SK-N-SH treated with all-trans-retinoic acid at 6 μM for 48 hours (cell line): ENCODE results near the gene DGKZ.

ENCODE experiments used
- ATAC-seq: fragments of 200-7000 bp; cut with Tn5 transposase; 3 replicates; pipeline ENCODE4 v1.9.1; 2020; ENCODE audit warnings: mild to moderate bottlenecking, moderate library complexity
- CSDC2 ChIP-seq: fragments of 250-450 bp; sonication (Bioruptor Pico); IDR thresholded peaks from 2 replicates; pipeline ENCODE4 v1.5.0; 2020; ENCODE audit warnings: mild to moderate bottlenecking, moderate library complexity
- ESRRG ChIP-seq: fragments of 250-450 bp; sonication (Bioruptor Pico); IDR thresholded peaks from 2 replicates; pipeline ENCODE4 v1.6.1; 2021; ENCODE audit warnings: mild to moderate bottlenecking
- GLIS3 ChIP-seq: fragments of 250-450 bp; sonication (Bioruptor Pico); IDR thresholded peaks from 2 replicates; pipeline ENCODE4 v1.5.0; 2020; ENCODE audit warnings: mild to moderate bottlenecking, moderate library complexity
- ISL1 ChIP-seq: fragments of 250-450 bp; sonication (Bioruptor Pico); IDR thresholded peaks from 2 replicates; pipeline ENCODE4 v2.1.2; 2022; ENCODE audit warnings: mild to moderate bottlenecking, moderate library complexity
- OSR1 ChIP-seq: fragments of 250-450 bp; sonication (Bioruptor Pico); IDR thresholded peaks from 2 replicates; pipeline ENCODE4 v1.8.0; 2022; ENCODE audit warnings: moderate library complexity, mild to moderate bottlenecking, inconsistent platforms
- PPARA ChIP-seq: fragments of 250-450 bp; sonication (Bioruptor Pico); IDR thresholded peaks from 2 replicates; pipeline ENCODE4 v1.5.0; 2020; ENCODE audit warnings: mild to moderate bottlenecking, borderline replicate concordance
- RARB ChIP-seq: fragments of 250-450 bp; sonication (Bioruptor Pico); IDR thresholded peaks from 2 replicates; pipeline ENCODE4 v1.8.0; 2021; ENCODE audit warnings: mild to moderate bottlenecking, moderate library complexity
- SNAI2 ChIP-seq: fragments of 250-450 bp; sonication (Bioruptor Pico); IDR thresholded peaks from 2 replicates; pipeline ENCODE4 v1.5.0; 2020; ENCODE audit warnings: mild to moderate bottlenecking, moderate library complexity
- TCF4 ChIP-seq: fragments of 250-450 bp; sonication (Bioruptor Pico); IDR thresholded peaks from 2 replicates; pipeline ENCODE4 v1.8.0; 2021; ENCODE audit warnings: mild to moderate bottlenecking, moderate library complexity, borderline replicate concordance
- TOX ChIP-seq: fragments of 250-450 bp; sonication (Bioruptor Pico); IDR thresholded peaks from 2 replicates; pipeline ENCODE4 v1.8.0; 2021; ENCODE audit warnings: mild to moderate bottlenecking, moderate library complexity, borderline replicate concordance
- ZC3H10 ChIP-seq: fragments of 250-450 bp; sonication (Bioruptor Pico); IDR thresholded peaks from 2 replicates; pipeline ENCODE4 v1.5.1; 2021; ENCODE audit warnings: mild to moderate bottlenecking, moderate library complexity
- ZFP3 ChIP-seq: fragments of 250-450 bp; sonication (Bioruptor Pico); IDR thresholded peaks from 2 replicates; pipeline ENCODE4 v1.5.0; 2020; ENCODE audit warnings: mild to moderate bottlenecking, moderate library complexity
- ZFP30 ChIP-seq: fragments of 450-650 bp; formaldehyde crosslinking; IDR thresholded peaks from 2 replicates; pipeline ENCODE4 v1.5.0; 2022; ENCODE audit warnings: mild to moderate bottlenecking, moderate library complexity
- ZNF565 ChIP-seq: fragments of 450-650 bp; formaldehyde crosslinking; conservative IDR thresholded peaks from 2 replicates; pipeline ENCODE4 v1.5.0; 2020; ENCODE audit warnings: low read depth, mild to moderate bottlenecking, moderate library complexity
- TF ChIP-seq, protein P1 (sequence below): fragments of 250-450 bp; sonication (Bioruptor Pico); IDR thresholded peaks from 2 replicates; pipeline ENCODE4 v1.8.0; 2020; ENCODE audit warnings: mild to moderate bottlenecking, moderate library complexity, borderline replicate concordance
- TF ChIP-seq, protein P2 (sequence below): fragments of 250-450 bp; sonication (Bioruptor Pico); IDR thresholded peaks from 2 replicates; pipeline ENCODE4 v1.5.0; 2020; ENCODE audit warnings: mild to moderate bottlenecking, moderate library complexity
- TF ChIP-seq, protein P3 (sequence below): fragments of 250-450 bp; sonication (Bioruptor Pico); IDR thresholded peaks from 2 replicates; pipeline ENCODE4 v1.8.0; 2021; ENCODE audit warnings: low read depth, mild to moderate bottlenecking, moderate library complexity, borderline replicate concordance
- TF ChIP-seq, protein P4 (sequence below): fragments of 250-450 bp; sonication (Bioruptor Pico); IDR thresholded peaks from 2 replicates; pipeline ENCODE4 v1.5.1; 2020; ENCODE audit warnings: low read depth, mild to moderate bottlenecking, moderate library complexity
- TF ChIP-seq, protein P5 (sequence below): fragments of 250-450 bp; sonication (Bioruptor Pico); IDR thresholded peaks from 2 replicates; pipeline ENCODE4 v1.5.1; 2021; ENCODE audit warnings: mild to moderate bottlenecking, moderate library complexity

The DGKZ gene

DNA sequence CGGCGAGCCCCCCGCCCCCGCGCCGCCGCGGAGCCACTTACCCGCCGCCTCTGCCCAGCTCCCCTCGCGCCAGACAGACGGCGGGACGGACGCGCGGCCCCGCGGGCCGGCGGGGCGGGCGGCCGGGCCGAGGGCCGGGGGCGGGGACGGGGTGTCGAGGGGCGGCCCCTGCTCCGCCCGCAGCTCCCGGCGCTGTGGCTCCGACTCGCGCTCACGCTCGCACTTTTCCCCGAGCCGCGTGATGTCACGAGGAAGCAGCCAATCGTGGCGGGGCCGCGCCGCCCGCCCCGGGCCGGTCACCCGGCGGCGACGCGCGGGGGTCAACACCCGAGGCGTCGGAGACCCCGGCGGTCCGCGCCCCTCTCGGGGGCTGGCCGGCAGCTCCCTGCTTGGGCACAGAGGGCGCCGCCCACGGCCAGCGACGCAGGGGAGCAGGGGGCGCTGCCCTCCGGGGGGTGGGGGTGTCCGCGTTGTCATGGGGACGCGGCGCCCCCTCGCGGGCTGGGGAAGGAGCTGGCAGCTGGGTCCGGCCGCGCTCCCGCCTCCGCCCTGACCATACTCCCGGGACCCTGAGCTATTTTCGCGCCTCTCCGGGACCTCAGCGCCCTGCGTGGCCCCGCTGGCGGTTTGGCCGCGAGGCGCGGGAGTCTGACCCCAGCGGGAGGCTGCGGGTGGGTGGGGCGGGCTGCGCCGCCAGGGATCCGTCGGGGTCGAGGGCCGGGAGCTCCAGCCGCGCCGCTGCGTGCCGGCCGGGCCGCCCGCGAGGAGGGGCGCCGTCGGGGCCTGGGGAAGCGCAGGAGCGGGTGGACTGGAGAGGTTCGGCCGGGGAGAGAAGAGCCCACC is 44.5 kb downstream of the DGKZ start, which contains the start of gene CHRM4:
CHRM4 (minus strand) TSS at position 199 of the 843 bp plus-strand sequence. CDS start 5,219 bp downstream, outside the sequence.
- TF ChIP-seq ESRRG (no peak), CSDC2 (CRISPR knock-in tag) (no peak), GLIS3 (no peak), PPARA (CRISPR knock-in tag) (no peak), TOX (no peak), TCF4 (CRISPR knock-in tag) (no peak), RARB (CRISPR knock-in tag) (no peak), ISL1 (no peak), SNAI2 (CRISPR knock-in tag) (no peak), OSR1 (CRISPR knock-in tag) (no peak), ZC3H10 (CRISPR knock-in tag) (no peak), ZFP3 (CRISPR knock-in tag) (no peak), ZFP30 (CRISPR knock-in tag) (no peak)
- TF ChIP-seq, protein P1, sequence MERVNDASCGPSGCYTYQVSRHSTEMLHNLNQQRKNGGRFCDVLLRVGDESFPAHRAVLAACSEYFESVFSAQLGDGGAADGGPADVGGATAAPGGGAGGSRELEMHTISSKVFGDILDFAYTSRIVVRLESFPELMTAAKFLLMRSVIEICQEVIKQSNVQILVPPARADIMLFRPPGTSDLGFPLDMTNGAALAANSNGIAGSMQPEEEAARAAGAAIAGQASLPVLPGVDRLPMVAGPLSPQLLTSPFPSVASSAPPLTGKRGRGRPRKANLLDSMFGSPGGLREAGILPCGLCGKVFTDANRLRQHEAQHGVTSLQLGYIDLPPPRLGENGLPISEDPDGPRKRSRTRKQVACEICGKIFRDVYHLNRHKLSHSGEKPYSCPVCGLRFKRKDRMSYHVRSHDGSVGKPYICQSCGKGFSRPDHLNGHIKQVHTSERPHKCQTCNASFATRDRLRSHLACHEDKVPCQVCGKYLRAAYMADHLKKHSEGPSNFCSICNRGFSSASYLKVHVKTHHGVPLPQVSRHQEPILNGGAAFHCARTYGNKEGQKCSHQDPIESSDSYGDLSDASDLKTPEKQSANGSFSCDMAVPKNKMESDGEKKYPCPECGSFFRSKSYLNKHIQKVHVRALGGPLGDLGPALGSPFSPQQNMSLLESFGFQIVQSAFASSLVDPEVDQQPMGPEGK (CRISPR knock-in tag), result no peak
- TF ChIP-seq, protein P2, sequence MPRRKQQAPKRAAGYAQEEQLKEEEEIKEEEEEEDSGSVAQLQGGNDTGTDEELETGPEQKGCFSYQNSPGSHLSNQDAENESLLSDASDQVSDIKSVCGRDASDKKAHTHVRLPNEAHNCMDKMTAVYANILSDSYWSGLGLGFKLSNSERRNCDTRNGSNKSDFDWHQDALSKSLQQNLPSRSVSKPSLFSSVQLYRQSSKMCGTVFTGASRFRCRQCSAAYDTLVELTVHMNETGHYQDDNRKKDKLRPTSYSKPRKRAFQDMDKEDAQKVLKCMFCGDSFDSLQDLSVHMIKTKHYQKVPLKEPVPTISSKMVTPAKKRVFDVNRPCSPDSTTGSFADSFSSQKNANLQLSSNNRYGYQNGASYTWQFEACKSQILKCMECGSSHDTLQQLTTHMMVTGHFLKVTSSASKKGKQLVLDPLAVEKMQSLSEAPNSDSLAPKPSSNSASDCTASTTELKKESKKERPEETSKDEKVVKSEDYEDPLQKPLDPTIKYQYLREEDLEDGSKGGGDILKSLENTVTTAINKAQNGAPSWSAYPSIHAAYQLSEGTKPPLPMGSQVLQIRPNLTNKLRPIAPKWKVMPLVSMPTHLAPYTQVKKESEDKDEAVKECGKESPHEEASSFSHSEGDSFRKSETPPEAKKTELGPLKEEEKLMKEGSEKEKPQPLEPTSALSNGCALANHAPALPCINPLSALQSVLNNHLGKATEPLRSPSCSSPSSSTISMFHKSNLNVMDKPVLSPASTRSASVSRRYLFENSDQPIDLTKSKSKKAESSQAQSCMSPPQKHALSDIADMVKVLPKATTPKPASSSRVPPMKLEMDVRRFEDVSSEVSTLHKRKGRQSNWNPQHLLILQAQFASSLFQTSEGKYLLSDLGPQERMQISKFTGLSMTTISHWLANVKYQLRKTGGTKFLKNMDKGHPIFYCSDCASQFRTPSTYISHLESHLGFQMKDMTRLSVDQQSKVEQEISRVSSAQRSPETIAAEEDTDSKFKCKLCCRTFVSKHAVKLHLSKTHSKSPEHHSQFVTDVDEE, result no peak
- TF ChIP-seq, protein P3, sequence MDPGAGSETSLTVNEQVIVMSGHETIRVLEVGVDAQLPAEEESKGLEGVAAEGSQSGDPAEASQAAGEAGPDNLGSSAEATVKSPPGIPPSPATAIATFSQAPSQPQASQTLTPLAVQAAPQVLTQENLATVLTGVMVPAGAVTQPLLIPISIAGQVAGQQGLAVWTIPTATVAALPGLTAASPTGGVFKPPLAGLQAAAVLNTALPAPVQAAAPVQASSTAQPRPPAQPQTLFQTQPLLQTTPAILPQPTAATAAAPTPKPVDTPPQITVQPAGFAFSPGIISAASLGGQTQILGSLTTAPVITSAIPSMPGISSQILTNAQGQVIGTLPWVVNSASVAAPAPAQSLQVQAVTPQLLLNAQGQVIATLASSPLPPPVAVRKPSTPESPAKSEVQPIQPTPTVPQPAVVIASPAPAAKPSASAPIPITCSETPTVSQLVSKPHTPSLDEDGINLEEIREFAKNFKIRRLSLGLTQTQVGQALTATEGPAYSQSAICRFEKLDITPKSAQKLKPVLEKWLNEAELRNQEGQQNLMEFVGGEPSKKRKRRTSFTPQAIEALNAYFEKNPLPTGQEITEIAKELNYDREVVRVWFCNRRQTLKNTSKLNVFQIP (CRISPR knock-in tag), result no peak
- TF ChIP-seq, protein P4, sequence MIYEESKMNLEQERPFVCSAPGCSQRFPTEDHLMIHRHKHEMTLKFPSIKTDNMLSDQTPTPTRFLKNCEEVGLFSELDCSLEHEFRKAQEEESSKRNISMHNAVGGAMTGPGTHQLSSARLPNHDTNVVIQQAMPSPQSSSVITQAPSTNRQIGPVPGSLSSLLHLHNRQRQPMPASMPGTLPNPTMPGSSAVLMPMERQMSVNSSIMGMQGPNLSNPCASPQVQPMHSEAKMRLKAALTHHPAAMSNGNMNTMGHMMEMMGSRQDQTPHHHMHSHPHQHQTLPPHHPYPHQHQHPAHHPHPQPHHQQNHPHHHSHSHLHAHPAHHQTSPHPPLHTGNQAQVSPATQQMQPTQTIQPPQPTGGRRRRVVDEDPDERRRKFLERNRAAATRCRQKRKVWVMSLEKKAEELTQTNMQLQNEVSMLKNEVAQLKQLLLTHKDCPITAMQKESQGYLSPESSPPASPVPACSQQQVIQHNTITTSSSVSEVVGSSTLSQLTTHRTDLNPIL (CRISPR knock-in tag), result no peak
- no peak; the same call in 2 of the 3 replicates for ATAC-seq

DNA sequence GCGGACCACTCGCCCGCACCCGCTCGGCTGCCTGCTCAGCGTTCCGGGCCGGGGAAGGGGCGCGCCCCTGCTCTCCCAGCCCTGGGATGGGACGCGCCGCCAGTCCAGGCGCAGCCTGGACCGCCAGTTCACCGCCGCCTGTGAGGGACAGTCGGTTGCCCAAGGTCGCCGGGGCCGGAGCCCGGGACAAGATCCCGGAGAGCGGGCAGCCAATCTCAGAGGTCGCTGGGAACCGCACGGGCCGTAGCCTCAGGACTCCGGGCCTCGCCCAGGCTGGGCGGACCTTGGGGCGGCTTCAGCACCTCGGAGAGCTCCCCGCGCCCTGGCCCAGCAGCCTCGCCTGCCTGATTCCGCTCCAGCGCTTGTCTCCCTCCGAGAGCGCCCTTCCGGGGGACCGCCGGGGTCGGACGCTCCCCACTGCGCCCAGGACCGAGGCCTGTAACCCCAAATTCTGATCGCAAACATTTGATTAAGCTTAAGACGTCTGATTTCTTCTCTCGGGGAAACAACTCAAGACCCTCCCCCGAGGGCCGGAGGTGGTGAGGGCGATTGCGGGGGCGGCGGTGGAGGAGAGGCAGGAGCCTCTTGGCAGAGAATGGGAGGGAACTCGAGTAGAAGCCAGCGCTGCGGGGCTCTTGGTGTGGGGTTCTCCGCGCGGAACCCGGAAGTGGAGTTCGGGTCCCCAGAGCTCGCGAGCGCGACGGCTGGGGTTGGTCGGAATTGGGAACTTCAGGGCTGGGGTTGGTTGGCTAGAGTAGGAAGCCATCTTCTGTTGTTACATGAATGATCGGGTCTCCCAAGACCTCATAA is 45.4 kb downstream of the DGKZ start:
- no peak for TF ChIP-seq PPARA (CRISPR knock-in tag)
- TF ChIP-seq CSDC2 (CRISPR knock-in tag), result no peak; the same call in 1 of the 2 replicates
- no peak for TF ChIP-seq ESRRG
- TF ChIP-seq, protein P1 (CRISPR knock-in tag), result no peak
- no peak for TF ChIP-seq ZNF565
- TF ChIP-seq, protein P5, sequence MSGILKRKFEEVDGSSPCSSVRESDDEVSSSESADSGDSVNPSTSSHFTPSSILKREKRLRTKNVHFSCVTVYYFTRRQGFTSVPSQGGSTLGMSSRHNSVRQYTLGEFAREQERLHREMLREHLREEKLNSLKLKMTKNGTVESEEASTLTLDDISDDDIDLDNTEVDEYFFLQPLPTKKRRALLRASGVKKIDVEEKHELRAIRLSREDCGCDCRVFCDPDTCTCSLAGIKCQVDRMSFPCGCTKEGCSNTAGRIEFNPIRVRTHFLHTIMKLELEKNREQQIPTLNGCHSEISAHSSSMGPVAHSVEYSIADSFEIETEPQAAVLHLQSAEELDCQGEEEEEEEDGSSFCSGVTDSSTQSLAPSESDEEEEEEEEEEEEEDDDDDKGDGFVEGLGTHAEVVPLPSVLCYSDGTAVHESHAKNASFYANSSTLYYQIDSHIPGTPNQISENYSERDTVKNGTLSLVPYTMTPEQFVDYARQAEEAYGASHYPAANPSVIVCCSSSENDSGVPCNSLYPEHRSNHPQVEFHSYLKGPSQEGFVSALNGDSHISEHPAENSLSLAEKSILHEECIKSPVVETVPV, result no peak
- 0 out of 2 replicates have a peak, but pooled peaks have one; percentile 60 for TF ChIP-seq ZFP3 (CRISPR knock-in tag)
- ATAC-seq, result peak; percentile 82
